ENCODE data around the gene SLC5A1.

GRCh38 chr22:32073262-32073661 lies 30.2 kb downstream of the SLC5A1 start:
- TF ChIP-seq POLR2A (IDR thresholded peaks at IDR 0.05) (no peak), CTCF (IDR thresholded peaks at IDR 0.05) (peak in 1 of 6 experiments; percentile 14)
